Panc1 (cell line): ENCODE data around the gene RARB.

Experiments used
- CTCF ChIP-seq: fragments of 450-650 bp; IDR thresholded peaks from 2 replicates; pipeline ENCODE4 v1.5.1; 2017; ENCODE audit warnings: mild to moderate bottlenecking
- POLR2AphosphoS5 ChIP-seq: IDR thresholded peaks from 2 replicates; pipeline ENCODE4 v1.6.1; 2012; ENCODE audit warnings: mild to moderate bottlenecking, low read depth, low read length, moderate library complexity
- REST ChIP-seq, 2 experiments: IDR thresholded peaks; 2 replicates each; pipeline ENCODE4 v1.6.1; 2011 to 2012; ENCODE audit warnings: low read depth in 2 of 2, control low read depth in 1 of 2, low read length in 1 of 2, mild to moderate bottlenecking in 1 of 2, moderate library complexity in 1 of 2; ENCODE audit not compliant: insufficient read depth in 1 of 2

GRCh38 chr3:25410703-25411102 is 17.4 kb upstream of the RARB start:
- TF ChIP-seq CTCF: no peak
- TF ChIP-seq POLR2AphosphoS5: no peak
- TF ChIP-seq REST (IDR thresholded peaks at IDR 0.05; ENCODE audit: insufficient read depth in 1 of 2, low read depth in 2 of 2, low read length in 1 of 2): no peak
